PC-9 (cell line): ENCODE measurements around the gene PCED1A. TPM values are rescaled to one million over a fixed set of nuclear protein-coding genes. Genes with fewer than 3 reads are reported as not detected.

Experiments
- BruUV-seq: library from RNA; stranded (reverse); fragments of 400-500 nt; replicated peaks from 2 replicates; lab custom pipeline; 2021; lab: Mats Ljungman, UMichigan
- CTCF ChIA-PET: fragments of 300-600 bp; sonication (Branson Sonifier 250); formaldehyde crosslinking; loops from one replicate; lab custom pipeline; 2022; ENCODE audit warnings: antibody characterized with exemption; lab: Charles Lee
- POLR2A ChIA-PET: fragments of 300-600 bp; sonication (Branson Sonifier 250); formaldehyde crosslinking; loops from one replicate; lab custom pipeline; 2022; ENCODE audit warnings: antibody characterized with exemption; ENCODE audit not compliant: unreplicated experiment; lab: Charles Lee
- DNase-seq, 2 experiments: peaks; one replicate each; pipeline versions ENCODE4 v3.0.0 to v3.0.0-alpha.2; 2015 to 2022; ENCODE audit warnings: mixed read lengths in 1 of 2
- H2AFZ ChIP-seq: fragments of 200-600 bp; sonication (generic); 2 replicates; pipeline ENCODE4 v1.8.1; 2017; ENCODE audit warnings: antibody characterized with exemption
- H3F3A ChIP-seq: fragments of 200-600 bp; sonication (generic); 2 replicates; pipeline ENCODE4 v1.8.1; 2017; ENCODE audit warnings: antibody characterized with exemption, mild to moderate bottlenecking, low read depth; ENCODE audit not compliant: insufficient read depth
- H3K27ac ChIP-seq: fragments of 200-600 bp; sonication (generic); 2 replicates; pipeline ENCODE4 v1.6.1; 2016; ENCODE audit warnings: mixed run types
- H3K27me3 ChIP-seq: fragments of 200-600 bp; sonication (generic); 2 replicates; pipeline ENCODE4 v1.6.1; 2016; ENCODE audit warnings: low read depth, mixed run types; ENCODE audit not compliant: insufficient read depth
- H3K36me3 ChIP-seq: fragments of 200-600 bp; sonication (generic); 2 replicates; pipeline ENCODE4 v1.6.1; 2016; ENCODE audit warnings: low read depth, mixed run types
- H3K4me1 ChIP-seq: fragments of 200-600 bp; sonication (generic); replicated peaks from 2 replicates; pipeline ENCODE4 v1.6.1; 2016; ENCODE audit warnings: mixed run types; ENCODE audit not compliant: insufficient read depth
- H3K4me2 ChIP-seq: fragments of 200-600 bp; sonication (generic); 2 replicates; pipeline ENCODE4 v1.6.1; 2017; ENCODE audit warnings: mixed run types
- H3K4me3 ChIP-seq: fragments of 200-600 bp; sonication (generic); 2 replicates; pipeline ENCODE4 v1.6.1; 2016; ENCODE audit warnings: mixed run types
- H3K79me2 ChIP-seq: fragments of 200-600 bp; sonication (generic); 2 replicates; pipeline ENCODE4 v1.6.1; 2017; ENCODE audit warnings: low read depth, mixed run types
- H3K9me2 ChIP-seq: fragments of 200-600 bp; sonication (generic); 2 replicates; pipeline ENCODE4 v1.8.1; 2017; ENCODE audit warnings: mild to moderate bottlenecking; ENCODE audit not compliant: insufficient read depth
- H3K9me3 ChIP-seq: fragments of 200-600 bp; sonication (generic); 2 replicates; pipeline ENCODE4 v1.8.1; 2016; ENCODE audit warnings: low read depth; ENCODE audit not compliant: insufficient read depth
- H4K20me1 ChIP-seq: fragments of 200-600 bp; sonication (generic); 2 replicates; pipeline ENCODE4 v1.8.1; 2017; ENCODE audit not compliant: insufficient read depth
- CTCF ChIP-seq: fragments of 200-600 bp; sonication (generic); conservative IDR thresholded peaks from 2 replicates; pipeline ENCODE4 v1.6.1; 2017; ENCODE audit warnings: mixed run types, antibody characterized with exemption, mild to moderate bottlenecking, moderate library complexity
- EZH2 ChIP-seq: fragments of 200-600 bp; sonication (generic); IDR thresholded peaks from 2 replicates; pipeline ENCODE4 v1.8.0; 2017; ENCODE audit warnings: antibody characterized with exemption, low read depth
- intact Hi-C: fragments of 100-400 bp; cut with micrococcal nuclease; formaldehyde crosslinking; loops from one replicate; pipeline ENCODE4 v1.10.0; 2022; ENCODE audit not compliant: unreplicated experiment
- total RNA-seq: library from RNA; stranded (reverse); gene quantifications from 2 replicates; pipeline ENCODE4 v1.2.3, GENCODE V29; 2021

PCED1A gene
- total RNA-seq, 1 experiment from 2014 or later = 47.9 TPM

DNA sequence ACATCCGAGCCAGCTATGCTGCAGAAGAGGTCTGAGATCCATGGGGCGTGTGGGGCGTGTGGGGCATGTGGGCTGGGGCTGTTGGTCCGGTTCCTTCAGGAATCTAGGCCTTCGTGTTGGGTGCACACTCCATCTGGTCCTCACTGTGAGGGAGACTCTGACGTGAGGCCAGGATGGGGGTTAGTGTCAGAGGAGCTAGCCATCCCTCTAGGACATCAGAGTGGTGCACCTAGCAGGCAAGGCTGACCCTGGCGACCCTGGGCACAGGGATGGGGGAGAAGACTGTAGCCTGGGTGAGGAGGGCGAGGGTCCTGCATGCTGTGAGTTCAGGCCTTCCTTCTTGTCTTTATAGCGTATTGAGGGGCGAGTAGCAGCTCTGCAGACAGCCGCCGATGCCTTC lies 24.2 kb upstream of the PCED1A start:
- Histone ChIP-seq H3K27me3 (no peaks in the 10 kb centered on the region), H3K4me3 (no peak overlapping the region), H3K36me3 (no peaks in the 10 kb centered on the region), H3K9me3 (no peaks in the 10 kb centered on the region), H3K27ac (no peak overlapping the region), H3K4me1 (no peaks in the 10 kb centered on the region), H4K20me1 (no peaks in the 10 kb centered on the region), H2AFZ (no peak overlapping the region), H3K79me2 (no peaks in the 10 kb centered on the region), H3F3A (0 out of 2 replicates have a peak, but pooled peaks cover 3% of the 10 kb centered on the region), H3K4me2 (no peak overlapping the region), H3K9me2 (no peaks in the 10 kb centered on the region)
- no TSS peak for BruUV-seq
- CTCF ChIA-PET = no interaction called here
- no peak for DNase-seq
- POLR2A ChIA-PET = no interaction called here
- TF ChIP-seq CTCF (no peak), EZH2 (no peak)
- intact Hi-C loops = no loop called here

DNA sequence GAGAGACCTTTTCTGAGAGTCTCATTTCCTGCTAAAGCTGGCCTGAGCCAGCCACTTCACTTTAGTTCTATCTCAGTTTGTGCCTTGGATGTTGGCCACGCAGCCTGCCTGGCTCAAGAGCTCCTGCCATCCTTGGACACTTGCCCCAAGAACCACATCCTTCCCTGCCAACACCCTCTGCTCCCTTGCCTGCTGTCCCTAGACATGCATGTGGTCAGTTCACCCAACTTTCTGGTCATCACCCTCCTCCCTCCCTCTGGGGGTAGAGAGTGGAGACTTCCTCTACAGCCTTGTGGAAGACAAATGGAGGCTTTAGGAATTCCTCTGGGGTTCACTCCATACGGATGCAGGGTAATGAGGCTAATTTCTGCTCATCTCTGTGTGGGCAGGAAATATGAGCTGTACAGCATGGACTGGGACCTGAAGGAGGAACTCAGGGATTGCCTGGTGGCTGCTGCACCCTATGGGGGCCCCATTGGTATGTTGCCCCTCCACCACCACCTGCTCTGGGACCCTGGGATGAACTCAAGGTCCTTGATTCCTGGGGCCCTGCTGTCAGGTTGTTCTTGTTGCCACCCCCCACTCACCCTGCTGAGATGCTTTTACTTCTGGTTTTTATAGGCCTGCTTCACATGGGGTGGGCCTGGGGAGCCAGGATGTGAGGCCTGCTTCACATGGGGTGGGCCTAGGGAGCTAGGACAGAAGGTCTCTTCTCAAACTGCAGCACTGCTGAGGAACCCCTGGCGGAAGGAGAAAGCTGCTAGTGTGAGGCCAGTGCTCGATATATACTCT lies 19.1 kb upstream of the PCED1A start:
- Histone ChIP-seq H3K27me3 (no peaks in the 10 kb centered on the region), H3K79me2 (no peaks in the 10 kb centered on the region), H4K20me1 (no peaks in the 10 kb centered on the region), H3K9me2 (no peaks in the 10 kb centered on the region), H3K27ac (no peak overlapping the region), H3K4me3 (no peak overlapping the region), H3K9me3 (no peaks in the 10 kb centered on the region), H3K4me2 (no peak overlapping the region), H3F3A (no peaks in the 10 kb centered on the region), H3K4me1 (no peaks in the 10 kb centered on the region), H2AFZ (no peak overlapping the region), H3K36me3 (no peaks in the 10 kb centered on the region)
- TF ChIP-seq EZH2 = no peak
- TF ChIP-seq CTCF = no peak
- DNase-seq = no peak
- ChIA-PET POLR2A (interaction anchor here (0.6 kb wide), 1 partner anchor 52 kb away, joined by 3 read pairs; no protein-coding TSS in a partner anchor), CTCF (no interaction called here)
- intact Hi-C loops = no loop called here
- no TSS peak for BruUV-seq

DNA sequence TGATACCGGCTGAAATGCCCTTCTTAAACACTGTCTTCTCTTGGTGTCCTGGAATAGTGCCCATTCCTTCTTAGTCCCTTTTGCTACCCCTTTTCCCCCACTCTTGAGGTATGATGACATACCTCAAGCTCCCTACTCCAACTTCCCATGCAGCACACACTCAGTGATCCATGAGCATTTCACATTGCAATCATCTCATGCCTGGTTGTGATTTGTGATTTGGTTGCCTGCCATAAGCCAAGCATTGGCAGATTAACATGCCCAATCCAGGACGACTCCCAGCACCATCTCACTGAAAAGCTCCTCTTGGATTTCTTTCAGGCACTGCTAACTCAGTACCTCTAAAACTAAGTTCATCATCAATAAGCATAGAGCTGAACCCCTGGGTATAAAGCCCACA lies 18.1 kb upstream of the PCED1A start:
- Histone ChIP-seq H3K27ac (no peak overlapping the region), H3K79me2 (no peaks in the 10 kb centered on the region), H3F3A (no peaks in the 10 kb centered on the region), H2AFZ (no peak overlapping the region), H3K4me1 (no peaks in the 10 kb centered on the region), H3K36me3 (no peaks in the 10 kb centered on the region), H3K9me2 (no peaks in the 10 kb centered on the region), H3K4me2 (no peak overlapping the region), H3K4me3 (no peak overlapping the region), H4K20me1 (no peaks in the 10 kb centered on the region), H3K9me3 (no peaks in the 10 kb centered on the region), H3K27me3 (no peaks in the 10 kb centered on the region)
- intact Hi-C loops = no loop called here
- TF ChIP-seq EZH2 (no peak), CTCF (no peak)
- no TSS peak for BruUV-seq
- CTCF ChIA-PET = interaction anchor here (0.6 kb wide), 1 partner anchor 153 kb away, joined by 6 read pairs; no protein-coding TSS in a partner anchor
- no peak for DNase-seq
- POLR2A ChIA-PET = no interaction called here
